OCI-LY7 (cell line): ENCODE data around the gene GAK. TPM values are rescaled to one million over a fixed set of nuclear protein-coding genes. Genes with fewer than 3 reads are reported as not detected.

Source experiments
- BruUV-seq: library from RNA; stranded (reverse); fragments of 400-500 nt; replicated peaks from 2 replicates; lab custom pipeline; 2021; lab: Mats Ljungman, UMichigan
- CTCF ChIA-PET: fragments of 300-600 bp; sonication (Branson Sonifier 250); formaldehyde crosslinking; loops from one replicate; lab custom pipeline; 2022; ENCODE audit warnings: antibody characterized with exemption; ENCODE audit not compliant: unreplicated experiment; lab: Charles Lee
- POLR2A ChIA-PET: fragments of 300-600 bp; sonication (Branson Sonifier 250); formaldehyde crosslinking; loops from one replicate; lab custom pipeline; 2022; ENCODE audit warnings: antibody characterized with exemption; lab: Charles Lee
- DNase-seq: peaks from one replicate; pipeline ENCODE4 v3.0.0-alpha.2; 2015; ENCODE audit warnings: low spot score
- H2AFZ ChIP-seq: fragments of 200-600 bp; sonication (generic), shearing (Covaris generic); 2 replicates; pipeline ENCODE4 v1.6.1; 2014; ENCODE audit warnings: mild to moderate bottlenecking, antibody characterized with exemption, low read length, moderate library complexity
- H3K27ac ChIP-seq: fragments of 200-600 bp; sonication (generic); 2 replicates; pipeline ENCODE4 v1.5.1; 2014; ENCODE audit warnings: mixed run types, low read depth, mild to moderate bottlenecking, moderate library complexity, low read length, inconsistent platforms; ENCODE audit not compliant: poor library complexity, severe bottlenecking
- H3K36me3 ChIP-seq: fragments of 200-600 bp; sonication (generic); 2 replicates; pipeline ENCODE4 v1.6.1; 2014; ENCODE audit warnings: mild to moderate bottlenecking, antibody characterized with exemption, low read length, moderate library complexity, mixed read lengths; ENCODE audit not compliant: insufficient read depth
- H3K4me1 ChIP-seq: fragments of 200-600 bp; sonication (generic); 2 replicates; pipeline ENCODE4 v1.5.1; 2014; ENCODE audit warnings: mild to moderate bottlenecking, low read length; ENCODE audit not compliant: insufficient read depth, poor library complexity, severe bottlenecking
- H3K4me2 ChIP-seq: fragments of 200-600 bp; sonication (generic); 2 replicates; pipeline ENCODE4 v1.6.1; 2014; ENCODE audit warnings: mild to moderate bottlenecking, low read length
- H3K4me3 ChIP-seq: fragments of 200-600 bp; sonication (generic); 2 replicates; pipeline ENCODE4 v1.5.1; 2014; ENCODE audit warnings: mild to moderate bottlenecking, low read depth, low read length; ENCODE audit not compliant: poor library complexity, severe bottlenecking
- H3K79me2 ChIP-seq: fragments of 200-600 bp; sonication (generic); 2 replicates; pipeline ENCODE4 v1.6.1; 2016; ENCODE audit warnings: low read depth, mild to moderate bottlenecking, low read length, moderate library complexity, mixed read lengths; ENCODE audit not compliant: insufficient read depth
- H3K9me2 ChIP-seq: fragments of 200-600 bp; sonication (generic); 2 replicates; pipeline ENCODE4 v1.6.1; 2016; ENCODE audit warnings: mild to moderate bottlenecking, low read length, mixed read lengths; ENCODE audit not compliant: insufficient read depth
- H3K9me3 ChIP-seq: fragments of 200-600 bp; sonication (generic); 2 replicates; pipeline ENCODE4 v1.6.1; 2014; ENCODE audit warnings: mild to moderate bottlenecking, mixed run types, low read length, mixed read lengths
- H4K20me1 ChIP-seq: fragments of 200-600 bp; sonication (generic); 2 replicates; pipeline ENCODE4 v1.6.1; 2014; ENCODE audit warnings: mild to moderate bottlenecking, antibody characterized with exemption, low read length, moderate library complexity, mixed read lengths; ENCODE audit not compliant: insufficient read depth
- CTCF ChIP-seq: fragments of 200-600 bp; sonication (generic); conservative IDR thresholded peaks from 2 replicates; pipeline ENCODE4 v1.5.1; 2014; ENCODE audit warnings: mild to moderate bottlenecking, antibody characterized with exemption, low read length, moderate library complexity, mixed read lengths
- EZH2phosphoT487 ChIP-seq: fragments of 200-600 bp; sonication (generic); IDR thresholded peaks from 2 replicates; pipeline ENCODE4 v1.6.1; 2018; ENCODE audit warnings: low read depth, borderline replicate concordance, mild to moderate bottlenecking, mixed run types, antibody characterized with exemption, low read length, moderate library complexity, mixed read lengths
- intact Hi-C: fragments of 100-400 bp; cut with micrococcal nuclease; formaldehyde crosslinking; loops from one replicate; pipeline ENCODE4 v1.10.0; 2022; ENCODE audit not compliant: unreplicated experiment
- total RNA-seq, 2 experiments: library from RNA; depleted of rRNA in 1 of 2; stranded (reverse); fragments of >200 nt in 1 of 2; shearing (Covaris generic) in 1 of 2; gene quantifications; 2 replicates each; pipeline ENCODE4 v1.2.3, GENCODE V29; 2014 to 2022

Gene GAK
- total RNA-seq, 2 experiments from 2014 or later: 86.1 to 107 TPM

GRCh38 chr4:839675-840443, 92.3 kb downstream of the GAK start:
- no peak for DNase-seq
- Histone ChIP-seq H3K4me3 (no peak overlapping the region), H3K27ac (no peak overlapping the region), H4K20me1 (no peaks in the 10 kb centered on the region), H3K36me3 (peaks cover 27% of the 10 kb centered on the region), H3K4me2 (no peak overlapping the region), H3K79me2 (no peaks in the 10 kb centered on the region), H3K9me3 (peaks cover 9% of the 10 kb centered on the region; the same call in 1 of the 2 replicates), H2AFZ (no peak overlapping the region), H3K4me1 (no peaks in the 10 kb centered on the region), H3K9me2 (no peaks in the 10 kb centered on the region)
- intact Hi-C loops: no loop called here
- TF ChIP-seq CTCF (no peak), EZH2phosphoT487 (no peak)
- BruUV-seq: no TSS peak
- POLR2A ChIA-PET: no interaction called here
- CTCF ChIA-PET: no interaction called here

GRCh38 chr4:837772-838171, 94.3 kb downstream of the GAK start:
- intact Hi-C loops: no loop called here

More at GRCh38 chr4:837772-838171, 94.3 kb downstream of the GAK start:
- DNase-seq: no peak
- Histone ChIP-seq H3K4me1 (no peaks in the 10 kb centered on the region), H3K9me3 (peaks cover 9% of the 10 kb centered on the region; the same call in 1 of the 2 replicates), H3K79me2 (no peaks in the 10 kb centered on the region), H3K4me3 (no peak overlapping the region), H3K36me3 (peaks cover 12% of the 10 kb centered on the region), H3K4me2 (no peak overlapping the region), H3K9me2 (no peaks in the 10 kb centered on the region), H3K27ac (no peak overlapping the region), H2AFZ (no peak overlapping the region), H4K20me1 (no peaks in the 10 kb centered on the region)
- no TSS peak for BruUV-seq
- POLR2A ChIA-PET: no interaction called here
- TF ChIP-seq EZH2phosphoT487 (no peak), CTCF (no peak)
- CTCF ChIA-PET: no interaction called here
